SK-N-SH (cell line): ENCODE data around the gene NOL4.

Source experiments
- TF ChIP-seq, protein P1 (sequence below): fragments of 200-600 bp; sonication (generic); IDR thresholded peaks from 2 replicates; pipeline ENCODE4 v1.6.1; 2017; ENCODE audit warnings: antibody characterized with exemption, mild to moderate bottlenecking, moderate library complexity
- TF ChIP-seq, protein P2 (sequence below): IDR thresholded peaks from 2 replicates; pipeline ENCODE4 v1.4.0; 2012; ENCODE audit warnings: low read depth, borderline replicate concordance

- TF ChIP-seq, protein P1, sequence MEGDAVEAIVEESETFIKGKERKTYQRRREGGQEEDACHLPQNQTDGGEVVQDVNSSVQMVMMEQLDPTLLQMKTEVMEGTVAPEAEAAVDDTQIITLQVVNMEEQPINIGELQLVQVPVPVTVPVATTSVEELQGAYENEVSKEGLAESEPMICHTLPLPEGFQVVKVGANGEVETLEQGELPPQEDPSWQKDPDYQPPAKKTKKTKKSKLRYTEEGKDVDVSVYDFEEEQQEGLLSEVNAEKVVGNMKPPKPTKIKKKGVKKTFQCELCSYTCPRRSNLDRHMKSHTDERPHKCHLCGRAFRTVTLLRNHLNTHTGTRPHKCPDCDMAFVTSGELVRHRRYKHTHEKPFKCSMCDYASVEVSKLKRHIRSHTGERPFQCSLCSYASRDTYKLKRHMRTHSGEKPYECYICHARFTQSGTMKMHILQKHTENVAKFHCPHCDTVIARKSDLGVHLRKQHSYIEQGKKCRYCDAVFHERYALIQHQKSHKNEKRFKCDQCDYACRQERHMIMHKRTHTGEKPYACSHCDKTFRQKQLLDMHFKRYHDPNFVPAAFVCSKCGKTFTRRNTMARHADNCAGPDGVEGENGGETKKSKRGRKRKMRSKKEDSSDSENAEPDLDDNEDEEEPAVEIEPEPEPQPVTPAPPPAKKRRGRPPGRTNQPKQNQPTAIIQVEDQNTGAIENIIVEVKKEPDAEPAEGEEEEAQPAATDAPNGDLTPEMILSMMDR: no peak
- TF ChIP-seq, protein P2, sequence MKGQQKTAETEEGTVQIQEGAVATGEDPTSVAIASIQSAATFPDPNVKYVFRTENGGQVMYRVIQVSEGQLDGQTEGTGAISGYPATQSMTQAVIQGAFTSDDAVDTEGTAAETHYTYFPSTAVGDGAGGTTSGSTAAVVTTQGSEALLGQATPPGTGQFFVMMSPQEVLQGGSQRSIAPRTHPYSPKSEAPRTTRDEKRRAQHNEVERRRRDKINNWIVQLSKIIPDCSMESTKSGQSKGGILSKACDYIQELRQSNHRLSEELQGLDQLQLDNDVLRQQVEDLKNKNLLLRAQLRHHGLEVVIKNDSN: no peak
Measured at GRCh38 chr18:34219651-34220050, 5.1 kb downstream of the NOL4 start.
